Measurements from ENCODE around the gene PLCXD1.
"Not testable (repeated sequence)": the region's sequence is repeated elsewhere in the genome, so short reads cannot be mapped to it uniquely, and the experiment has no call there.

The PLCXD1 gene

GRCh38 chrX:351324-351641 lies 70.1 kb downstream of the PLCXD1 start:
- not testable (repeated sequence) for DNase-seq (ENCODE audit: low spot score)

- DNase-seq (ENCODE audit: low spot score), result no peak
These were observed 70.6 kb downstream of the PLCXD1 start for GRCh38 chrX:351736-352135.

- no peak for DNase-seq (ENCODE audit: low spot score)
These were observed 71.0 kb downstream of the PLCXD1 start for GRCh38 chrX:352181-352580.

GRCh38 chrX:352582-353314 lies 71.6 kb downstream of the PLCXD1 start:
- no peak for DNase-seq (ENCODE audit: low spot score)
